OCI-LY3 (cell line): ENCODE results near the gene CHID1.

Experiments used
- H2AFZ ChIP-seq: fragments of 200-600, 300-600 bp; shearing (Covaris generic); 2 replicates; pipeline ENCODE4 v1.6.0; 2014; ENCODE audit warnings: antibody characterized with exemption, low read depth, low read length
- H3K27ac ChIP-seq: fragments of 200-600, 300-600 bp; sonication (generic); 2 replicates; pipeline ENCODE4 v1.5.1; 2014; ENCODE audit warnings: mild to moderate bottlenecking, low read length, moderate library complexity, mixed read lengths
- H3K27me3 ChIP-seq: fragments of 200-600, 300-600 bp; sonication (generic); 2 replicates; pipeline ENCODE4 v1.6.1; 2014; ENCODE audit warnings: low read depth, low read length, mixed read lengths
- H3K36me3 ChIP-seq: fragments of 200-600, 300-600 bp; sonication (generic); replicated peaks from 2 replicates; pipeline ENCODE3; 2014; ENCODE audit warnings: low read depth, low read length, mixed read lengths
- H3K4me1 ChIP-seq: fragments of 300-600, 200-600 bp; sonication (generic); 2 replicates; pipeline ENCODE4 v1.6.1; 2014; ENCODE audit warnings: low read length, mixed read lengths
- H3K4me2 ChIP-seq: fragments of 200-600, 300-600 bp; sonication (generic); 2 replicates; pipeline ENCODE4 v1.6.1; 2014; ENCODE audit warnings: low read length, mixed read lengths
- H3K4me3 ChIP-seq: fragments of 300-600, 200-600 bp; sonication (generic); 2 replicates; pipeline ENCODE4 v1.5.1; 2014; ENCODE audit warnings: antibody characterized with exemption, mild to moderate bottlenecking, low read length, moderate library complexity
- H3K79me2 ChIP-seq: fragments of 300-600, 200-600 bp; shearing (Covaris generic); 2 replicates; pipeline ENCODE4 v1.6.1; 2014; ENCODE audit warnings: mild to moderate bottlenecking, low read length, mixed read lengths
- H3K9ac ChIP-seq: fragments of 300-600, 200-600 bp; shearing (Covaris generic); 2 replicates; pipeline ENCODE4 v1.6.0; 2014; ENCODE audit warnings: mild to moderate bottlenecking, low read length, moderate library complexity
- H3K9me3 ChIP-seq: fragments of 200-600, 300-600 bp; shearing (Covaris generic); 2 replicates; pipeline ENCODE4 v1.6.1; 2014; ENCODE audit warnings: low read length, mixed read lengths; ENCODE audit not compliant: insufficient read depth
- H4K20me1 ChIP-seq: fragments of 200-600, 300-600 bp; sonication (generic); 2 replicates; pipeline ENCODE4 v1.6.1; 2016; ENCODE audit warnings: low read length, mixed read lengths; ENCODE audit not compliant: insufficient read depth
- EZH2phosphoT487 ChIP-seq: fragments of 200-600 bp; shearing (Covaris generic); IDR thresholded peaks from 2 replicates; pipeline ENCODE4 v1.6.1; 2018; ENCODE audit warnings: antibody characterized with exemption, mixed run types, low read depth
- TF ChIP-seq, protein P1 (sequence below): fragments of 200-600, 300-600 bp; sonication (generic); IDR thresholded peaks from 2 replicates; pipeline ENCODE4 v1.5.1; 2014; ENCODE audit warnings: antibody characterized with exemption, low read length, low read depth

CHID1 gene

DNA sequence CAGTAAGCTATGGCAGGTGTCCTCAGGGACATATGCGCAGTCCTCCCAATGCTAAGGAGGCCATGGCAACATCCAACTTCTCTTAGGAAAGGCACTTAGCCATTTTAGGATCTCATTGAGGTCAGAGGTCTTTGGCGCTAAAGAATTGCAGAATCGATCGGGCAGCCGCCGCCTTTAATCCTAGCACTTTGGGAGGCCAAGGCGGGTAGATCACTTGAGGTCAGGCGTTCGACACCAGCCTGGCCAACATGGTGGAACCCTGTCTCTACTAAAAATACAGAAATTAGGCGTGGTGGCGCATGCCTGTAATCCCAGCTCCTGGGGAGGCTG is 1.2 kb upstream of the CHID1 start:
- Histone ChIP-seq H2AFZ (no peak overlapping the region), H3K4me2 (peak overlapping the region; percentile 81), H3K36me3 (no peaks in the 10 kb centered on the region), H3K4me1 (peaks cover 32% of the 10 kb centered on the region), H4K20me1 (peaks cover 8% of the 10 kb centered on the region; the same call in 1 of the 2 replicates), H3K9ac (peak overlapping the region; percentile 68; the same call in 1 of the 2 replicates), H3K9me3 (no peaks in the 10 kb centered on the region), H3K27me3 (no peaks in the 10 kb centered on the region), H3K4me3 (peak overlapping the region; percentile 77), H3K79me2 (peaks cover 28% of the 10 kb centered on the region), H3K27ac (no peak overlapping the region)
- no peak for TF ChIP-seq EZH2phosphoT487
- TF ChIP-seq, protein P1, sequence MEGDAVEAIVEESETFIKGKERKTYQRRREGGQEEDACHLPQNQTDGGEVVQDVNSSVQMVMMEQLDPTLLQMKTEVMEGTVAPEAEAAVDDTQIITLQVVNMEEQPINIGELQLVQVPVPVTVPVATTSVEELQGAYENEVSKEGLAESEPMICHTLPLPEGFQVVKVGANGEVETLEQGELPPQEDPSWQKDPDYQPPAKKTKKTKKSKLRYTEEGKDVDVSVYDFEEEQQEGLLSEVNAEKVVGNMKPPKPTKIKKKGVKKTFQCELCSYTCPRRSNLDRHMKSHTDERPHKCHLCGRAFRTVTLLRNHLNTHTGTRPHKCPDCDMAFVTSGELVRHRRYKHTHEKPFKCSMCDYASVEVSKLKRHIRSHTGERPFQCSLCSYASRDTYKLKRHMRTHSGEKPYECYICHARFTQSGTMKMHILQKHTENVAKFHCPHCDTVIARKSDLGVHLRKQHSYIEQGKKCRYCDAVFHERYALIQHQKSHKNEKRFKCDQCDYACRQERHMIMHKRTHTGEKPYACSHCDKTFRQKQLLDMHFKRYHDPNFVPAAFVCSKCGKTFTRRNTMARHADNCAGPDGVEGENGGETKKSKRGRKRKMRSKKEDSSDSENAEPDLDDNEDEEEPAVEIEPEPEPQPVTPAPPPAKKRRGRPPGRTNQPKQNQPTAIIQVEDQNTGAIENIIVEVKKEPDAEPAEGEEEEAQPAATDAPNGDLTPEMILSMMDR, result no peak

DNA sequence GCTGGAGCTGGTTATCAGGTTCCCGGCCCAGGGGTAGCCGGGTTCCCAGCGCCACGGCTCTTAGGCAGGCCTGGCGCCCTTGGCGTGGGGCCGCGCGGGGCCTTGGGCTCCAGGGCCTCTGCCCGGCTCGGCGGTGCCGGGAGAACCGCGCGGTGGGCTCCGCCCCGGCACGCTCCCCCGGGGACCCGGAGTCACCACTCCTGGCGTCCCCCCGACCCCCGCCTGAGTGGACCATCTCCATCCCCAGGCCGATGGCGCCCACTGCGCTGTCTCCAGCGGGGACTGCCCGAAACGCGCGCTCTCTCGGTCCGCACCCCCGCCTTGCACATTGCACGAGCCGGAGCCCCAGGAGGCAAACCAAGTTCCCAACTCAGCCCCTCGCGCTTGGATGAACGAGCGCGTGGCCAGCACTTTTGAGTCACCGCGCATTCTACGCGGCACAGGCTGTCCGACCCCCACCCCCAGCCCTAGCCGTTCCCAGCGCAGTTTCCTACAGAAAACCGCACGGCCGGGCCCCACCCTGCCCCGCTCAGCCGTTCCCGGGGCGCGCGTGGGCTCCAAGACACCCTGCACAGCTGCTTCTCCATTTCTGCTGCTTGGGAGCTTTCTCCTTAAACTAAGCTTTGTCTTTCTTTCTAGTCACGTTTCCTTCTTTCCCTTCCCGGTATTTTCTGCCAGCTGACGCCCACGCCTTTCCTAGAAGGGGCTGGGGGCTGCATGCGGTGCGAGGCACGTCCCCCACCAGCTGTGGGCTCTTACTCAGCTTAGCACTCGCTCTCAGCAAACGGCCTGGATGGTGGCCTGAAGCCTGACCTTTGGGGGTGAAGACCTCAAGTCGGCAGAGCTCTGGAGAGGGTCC is 650 bp upstream of the CHID1 start:
- H4K20me1 ChIP-seq, result peaks cover 8% of the 10 kb centered on the region; the same call in 1 of the 2 replicates
- no peaks in the 10 kb centered on the region for H3K9me3 ChIP-seq
- peak overlapping the region; percentile 68 for H3K9ac ChIP-seq
- peak overlapping the region; percentile 81 for H3K4me2 ChIP-seq
- H2AFZ ChIP-seq, result no peak overlapping the region; the same call in 1 of the 2 replicates
- peaks cover 34% of the 10 kb centered on the region for H3K79me2 ChIP-seq
- peak overlapping the region; percentile 77 for H3K4me3 ChIP-seq
- H3K27ac ChIP-seq, result peak overlapping the region; percentile 36; the same call in 1 of the 2 replicates
- H3K27me3 ChIP-seq, result no peaks in the 10 kb centered on the region
- H3K4me1 ChIP-seq, result peaks cover 32% of the 10 kb centered on the region
- TF ChIP-seq, protein P1, result no peak
- TF ChIP-seq EZH2phosphoT487, result no peak
- peaks cover 2% of the 10 kb centered on the region for H3K36me3 ChIP-seq

DNA sequence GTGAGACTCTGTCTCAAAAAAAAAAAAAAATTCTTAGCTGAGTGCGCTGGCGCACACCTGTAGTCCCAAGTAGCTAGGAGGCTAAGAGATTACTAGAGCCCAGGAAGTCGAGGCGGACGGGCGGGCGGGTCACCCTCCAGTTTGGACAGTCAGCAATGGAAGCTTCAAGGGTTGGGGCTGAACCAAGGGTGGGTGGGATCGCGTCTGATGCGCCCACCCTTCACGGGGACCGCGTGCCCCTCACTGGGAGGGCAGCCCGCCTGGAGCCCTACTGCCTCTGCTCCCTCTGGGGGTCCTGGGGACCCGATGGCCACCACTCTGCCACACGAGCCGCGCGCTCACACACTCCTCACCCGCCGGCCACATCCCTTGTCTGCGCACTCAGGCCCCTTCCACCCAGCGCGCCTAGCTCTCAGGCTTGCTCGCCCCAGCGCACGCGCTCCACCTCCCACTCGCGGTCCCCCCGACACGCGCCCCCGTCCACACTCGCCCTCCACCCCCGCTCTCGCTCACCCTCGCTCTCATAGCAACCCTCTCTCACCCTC is 494 bp downstream of the CHID1 start:
- no peak for TF ChIP-seq EZH2phosphoT487
- TF ChIP-seq, protein P1, result no peak
- 0 out of 2 replicates have a peak overlapping the region, but pooled peaks have one; percentile 18 for H3K27ac ChIP-seq
- H3K79me2 ChIP-seq, result peaks cover 35% of the 10 kb centered on the region
- peaks cover 5% of the 10 kb centered on the region for H3K36me3 ChIP-seq
- H3K9me3 ChIP-seq, result no peaks in the 10 kb centered on the region
- H3K4me1 ChIP-seq, result peaks cover 32% of the 10 kb centered on the region
- peaks cover 8% of the 10 kb centered on the region; the same call in 1 of the 2 replicates for H4K20me1 ChIP-seq
- H3K9ac ChIP-seq, result peak overlapping the region; percentile 91
- H3K4me2 ChIP-seq, result peak overlapping the region; percentile 71
- H2AFZ ChIP-seq, result peak overlapping the region; percentile 67; the same call in 1 of the 2 replicates
- H3K27me3 ChIP-seq, result no peaks in the 10 kb centered on the region
- H3K4me3 ChIP-seq, result peak overlapping the region; percentile 97

DNA sequence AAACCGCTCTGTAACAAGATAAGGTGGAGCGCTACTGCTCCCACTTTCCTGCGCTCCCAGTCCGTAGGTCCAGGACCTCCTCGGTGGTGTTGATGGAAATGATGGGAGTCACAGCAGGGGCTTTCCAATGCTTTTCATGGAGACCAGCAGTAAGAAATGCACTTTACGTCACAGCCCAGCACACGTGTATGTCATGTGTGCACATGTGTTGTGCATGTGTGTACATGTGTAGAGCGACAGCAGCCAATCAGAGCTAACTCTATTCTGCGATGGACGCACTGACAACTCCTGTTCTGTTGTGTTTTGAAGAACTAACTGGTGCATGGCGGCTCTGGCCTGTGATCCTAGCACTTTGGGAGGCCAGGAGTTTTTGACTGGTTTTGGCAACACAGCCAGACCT is 1.2 kb downstream of the CHID1 start:
- peak overlapping the region; percentile 71 for H3K4me2 ChIP-seq
- peaks cover 7% of the 10 kb centered on the region for H3K36me3 ChIP-seq
- peaks cover 8% of the 10 kb centered on the region; the same call in 1 of the 2 replicates for H4K20me1 ChIP-seq
- no peaks in the 10 kb centered on the region for H3K9me3 ChIP-seq
- peaks cover 32% of the 10 kb centered on the region for H3K4me1 ChIP-seq
- H3K9ac ChIP-seq, result peak overlapping the region; percentile 91; the same call in 1 of the 2 replicates
- H3K27me3 ChIP-seq, result no peaks in the 10 kb centered on the region
- peaks cover 37% of the 10 kb centered on the region for H3K79me2 ChIP-seq
- TF ChIP-seq EZH2phosphoT487, result no peak
- TF ChIP-seq, protein P1, result no peak
- H3K27ac ChIP-seq, result no peak overlapping the region
- no peak overlapping the region for H2AFZ ChIP-seq
- H3K4me3 ChIP-seq, result peak overlapping the region; percentile 97
